HG03469 (cell line): ENCODE data around the gene C19orf12.
"Not testable (repeated sequence)": the region's sequence is repeated elsewhere in the genome, so short reads cannot be mapped to it uniquely, and the experiment has no call there.

Experiments
- ATAC-seq: cut with Tn5 transposase; IDR thresholded peaks from one replicate; pipeline ENCODE4 v1.9.1; 2021; ENCODE audit warnings: mild to moderate bottlenecking, moderate library complexity, moderate number of reproducible peaks; ENCODE audit not compliant: unreplicated experiment

Gene C19orf12

DNA sequence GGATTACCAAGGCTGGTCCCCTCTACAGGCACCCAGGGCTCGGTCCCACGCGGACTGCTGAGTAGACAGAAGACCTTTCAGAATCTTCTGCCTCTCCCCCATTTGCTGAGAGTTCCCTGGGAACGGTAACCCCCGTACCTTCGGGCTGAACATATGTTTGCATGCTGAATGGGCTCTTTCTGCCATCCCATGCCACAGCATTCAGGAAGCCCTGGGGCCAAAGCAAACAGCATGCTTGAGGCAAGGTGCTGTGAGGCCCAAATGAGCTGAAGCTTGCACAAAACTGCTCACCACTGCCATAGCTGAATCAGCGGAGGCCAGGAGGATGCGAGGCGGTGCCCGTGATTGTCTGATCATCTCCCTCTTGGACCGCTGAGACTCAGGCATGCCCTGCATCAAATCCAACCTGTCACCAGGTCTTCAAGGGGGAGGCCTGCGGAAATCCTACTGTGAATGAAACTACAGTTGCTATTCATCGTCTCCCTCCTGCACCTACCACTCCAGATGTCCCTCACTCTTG, 16.3 kb upstream of the C19orf12 start:
- no peak for ATAC-seq

DNA sequence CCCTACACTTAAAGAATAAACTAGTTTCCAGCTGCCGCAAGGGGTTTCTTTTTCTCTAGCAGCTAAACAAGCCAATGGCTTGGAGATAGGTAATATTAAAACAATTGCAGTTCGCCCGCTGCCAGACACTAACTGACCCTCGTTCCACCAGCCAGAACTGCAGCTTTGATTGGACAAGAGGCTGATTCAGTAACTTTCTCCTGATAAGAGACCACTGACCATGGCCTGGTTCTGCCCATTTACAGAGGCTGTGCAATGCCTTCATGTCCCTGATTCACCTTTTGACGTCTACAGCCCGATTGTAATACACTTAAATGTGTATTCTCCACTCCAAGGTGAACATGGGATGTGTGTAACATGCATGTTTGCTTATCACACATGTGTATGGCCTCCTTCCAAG, 12.8 kb upstream of the C19orf12 start:
- ATAC-seq, result no peak

- ATAC-seq, result no peak
Measured at GRCh38 chr19:29724746-29725145, 9.7 kb upstream of the C19orf12 start.

GRCh38 chr19:29724102-29724641, 9.1 kb upstream of the C19orf12 start:
- no peak for ATAC-seq

- no peak for ATAC-seq
Measured at GRCh38 chr19:29717051-29717450, 2.0 kb upstream of the C19orf12 start.

- no peak for ATAC-seq
Measured at GRCh38 chr19:29715701-29716581, 880 bp upstream of the C19orf12 start.

DNA sequence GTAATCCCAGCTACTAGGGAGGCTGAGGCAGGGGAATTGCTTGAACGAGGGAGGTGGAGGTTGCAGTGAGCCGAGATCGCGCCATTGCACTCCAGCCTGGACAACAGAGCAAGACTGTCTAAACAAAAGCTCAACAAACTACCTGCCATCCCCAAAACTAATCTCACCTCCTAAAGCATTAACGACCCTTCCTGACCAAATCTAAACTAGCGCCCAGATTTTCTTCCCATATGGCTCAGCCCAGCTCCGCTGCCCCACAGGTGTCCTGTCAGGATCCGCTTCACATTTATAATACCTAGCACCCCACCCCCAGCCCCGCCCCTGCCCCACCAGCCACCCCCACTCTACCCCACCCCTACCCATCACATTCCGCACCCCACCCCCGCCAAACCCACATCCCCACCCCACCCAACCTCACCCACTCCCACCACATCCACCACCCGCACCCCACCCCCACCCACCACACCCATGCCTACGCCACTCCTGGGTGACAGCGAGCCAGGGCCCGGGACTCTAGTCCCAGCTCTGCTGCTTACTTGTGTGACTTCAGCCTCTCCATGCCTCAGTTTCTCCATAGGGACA, 599 bp downstream of the C19orf12 start:
- peak; percentile 20 for ATAC-seq

GRCh38 chr19:29712744-29713516, 2.1 kb downstream of the C19orf12 start:
- ATAC-seq, result no peak

- ATAC-seq, result no peak
Measured at GRCh38 chr19:29711584-29712132, 3.4 kb downstream of the C19orf12 start.

DNA sequence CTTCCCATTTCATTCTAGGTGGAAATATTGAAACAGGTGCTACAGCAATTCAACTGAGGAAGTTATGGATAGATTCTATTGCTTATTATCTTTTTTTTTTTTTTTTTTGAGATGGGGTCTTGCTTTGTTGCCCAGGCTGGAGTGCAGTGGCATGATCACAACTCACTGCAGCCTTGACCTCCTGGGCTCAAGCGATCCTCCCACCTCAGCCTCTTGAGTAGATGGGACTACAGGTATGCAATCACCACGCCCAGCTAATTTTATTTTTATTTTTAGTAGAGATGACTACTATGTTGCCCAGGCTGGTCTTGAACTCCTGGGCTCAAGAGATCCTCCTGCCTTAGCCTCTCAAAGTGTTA, 5.6 kb downstream of the C19orf12 start:
- ATAC-seq, result not testable (repeated sequence)

DNA sequence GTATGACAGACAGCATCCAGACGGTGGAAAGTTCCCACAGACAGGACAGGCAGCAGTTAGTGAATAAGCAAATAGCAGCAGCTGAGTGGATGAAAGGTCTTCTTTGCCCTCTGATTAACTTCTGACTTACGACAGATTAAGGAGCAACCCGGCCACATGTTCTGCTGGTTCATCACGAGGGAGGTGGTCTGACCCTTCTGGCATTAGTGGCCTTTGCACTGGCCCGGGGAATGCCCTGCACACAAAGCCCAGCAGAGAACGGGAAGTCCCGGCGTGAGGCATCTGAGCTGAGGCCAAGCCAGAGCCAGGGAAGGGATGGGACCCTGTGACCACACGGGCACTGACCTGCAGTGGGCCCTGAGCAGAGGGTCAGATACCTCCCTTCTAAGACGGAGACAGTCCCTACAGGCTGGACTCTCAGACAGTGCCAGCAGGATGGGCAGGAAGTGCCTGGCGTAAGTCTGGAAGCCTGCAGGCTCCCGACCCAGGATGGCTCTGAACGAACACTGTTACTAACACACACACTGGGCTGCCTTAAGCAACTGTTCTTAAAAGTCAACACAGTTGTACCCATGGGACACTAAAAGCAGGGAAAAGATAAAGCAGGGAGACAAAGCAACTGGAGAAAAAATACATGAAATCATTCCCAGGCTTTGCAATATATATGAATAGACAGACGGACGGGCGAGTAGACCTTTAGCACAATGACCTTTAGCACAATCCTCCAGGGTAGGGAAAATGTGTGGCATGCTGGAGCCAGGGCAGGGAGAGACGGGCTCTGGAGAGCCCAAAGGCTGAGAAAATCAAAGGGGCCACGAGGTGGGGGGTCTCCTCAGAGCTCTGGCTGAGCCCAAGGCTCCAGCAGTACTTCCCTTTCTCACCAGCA, 6.3 kb downstream of the C19orf12 start:
- no peak for ATAC-seq

DNA sequence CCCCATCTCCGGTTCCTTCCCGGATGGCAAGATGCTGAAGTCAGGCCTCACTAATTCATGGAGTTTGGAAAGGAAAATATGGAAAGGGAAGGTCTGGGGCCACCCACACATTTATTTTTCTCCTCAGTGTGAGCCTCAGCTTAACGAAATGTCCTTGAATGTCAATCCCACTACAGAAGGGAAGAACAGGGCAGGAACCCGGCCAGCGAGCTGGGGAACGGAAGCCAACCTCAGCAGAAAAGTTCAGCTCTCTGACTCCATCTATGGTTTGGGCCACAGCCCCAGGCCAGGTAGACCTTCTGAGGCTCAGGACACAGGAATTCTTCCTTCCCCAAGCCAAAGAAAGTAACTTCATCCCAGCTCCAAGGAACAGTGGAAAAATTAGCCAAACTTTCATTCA, 8.4 kb downstream of the C19orf12 start:
- no peak for ATAC-seq

DNA sequence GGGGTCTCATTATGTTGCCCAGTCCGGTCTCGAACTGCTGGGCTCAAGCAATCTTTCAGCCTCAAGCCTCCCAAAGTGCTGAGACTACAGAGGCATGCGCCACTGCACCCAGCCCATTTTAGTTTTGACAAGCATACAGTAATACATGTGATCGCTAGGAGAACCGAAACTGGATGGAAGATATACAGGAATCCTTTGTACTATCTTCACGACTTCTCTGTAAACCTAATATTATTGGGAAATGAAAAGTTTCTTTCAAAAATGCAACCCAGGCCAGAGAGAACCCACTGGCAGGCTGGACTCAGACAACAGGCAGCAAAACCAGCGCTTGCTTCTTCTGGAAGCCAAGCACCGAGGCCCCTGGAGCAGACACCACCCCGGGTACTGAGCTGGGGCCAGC, 9.4 kb downstream of the C19orf12 start:
- ATAC-seq, result no peak

DNA sequence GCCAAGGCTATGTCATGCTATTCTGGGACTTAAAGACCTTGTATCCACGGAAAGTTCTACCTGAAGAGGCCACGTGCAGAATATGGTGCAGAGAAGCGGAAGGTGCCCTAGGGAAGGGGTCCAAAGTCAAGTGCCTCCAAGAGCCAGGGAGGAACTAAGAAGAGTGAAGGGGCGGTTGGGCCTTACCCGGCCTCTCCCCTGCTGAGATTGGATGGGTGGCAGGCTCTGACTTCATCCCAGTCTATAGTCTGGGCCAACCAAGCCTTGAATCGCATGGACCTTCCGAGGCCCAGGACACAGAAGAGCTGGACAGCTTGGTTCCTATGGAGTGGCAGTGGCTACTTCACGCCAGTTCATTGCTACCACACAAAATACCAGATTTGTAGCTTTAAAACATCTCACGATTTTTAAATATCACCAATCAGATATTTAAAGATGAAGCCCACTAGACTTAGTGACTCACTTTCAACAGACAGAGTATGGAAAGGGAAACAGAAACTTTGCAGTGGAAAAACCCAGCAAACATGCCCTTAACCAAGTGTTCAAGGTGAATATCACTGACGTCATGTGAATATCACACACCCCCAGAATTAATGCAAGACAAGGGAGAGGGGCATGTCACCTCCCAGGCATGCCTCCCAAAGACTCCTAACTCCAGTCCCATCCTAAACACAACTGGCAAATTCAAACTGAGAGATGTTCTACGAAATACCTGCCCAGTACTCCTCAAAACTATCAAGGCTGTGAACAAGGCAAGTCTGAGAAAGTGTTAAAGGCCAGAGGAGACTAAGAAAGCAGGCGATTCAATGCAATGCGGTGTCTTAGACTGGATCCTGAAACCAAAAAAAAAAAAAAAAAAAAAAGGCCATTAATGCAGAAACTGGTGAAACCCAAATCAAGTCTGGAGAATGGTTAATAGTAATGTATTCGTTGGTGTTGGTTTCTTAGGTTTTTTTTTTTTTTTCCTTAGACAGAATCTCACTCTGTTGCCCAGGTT, 10.2 kb downstream of the C19orf12 start:
- ATAC-seq, result no peak

- ATAC-seq, result no peak
Measured at GRCh38 chr19:29702963-29703320, 12.1 kb downstream of the C19orf12 start.

- ATAC-seq, result no peak
Measured at GRCh38 chr19:29702161-29702962, 12.7 kb downstream of the C19orf12 start.

DNA sequence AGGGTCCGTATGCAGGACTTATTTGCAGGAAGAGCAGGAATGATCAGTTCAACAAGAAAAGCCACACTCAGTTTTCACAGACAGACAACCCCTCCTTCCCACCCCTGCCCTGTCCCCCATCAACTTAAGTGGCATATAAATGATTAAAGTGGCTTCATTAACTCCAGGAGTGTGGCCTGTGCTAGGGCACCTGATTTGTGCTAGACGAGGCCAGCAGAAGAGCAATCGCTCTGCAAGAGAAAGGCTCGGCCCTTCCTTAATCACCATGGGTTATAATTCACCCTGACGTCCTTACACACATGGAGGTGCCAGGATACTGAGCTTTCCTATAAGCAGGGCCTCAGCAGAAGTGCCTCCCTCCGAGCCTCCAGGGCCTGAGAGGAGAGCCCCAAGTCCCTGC, 14.6 kb downstream of the C19orf12 start:
- ATAC-seq, result no peak

- no peak for ATAC-seq
Measured at GRCh38 chr19:29699861-29700260, 15.2 kb downstream of the C19orf12 start.
